GM18499 (cell line): ENCODE data around the gene FRMPD2.
"Not testable (repeated sequence)": the region's sequence is repeated elsewhere in the genome, so short reads cannot be mapped to it uniquely, and the experiment has no call there.

Source experiments
- ATAC-seq: cut with Tn5 transposase; IDR thresholded peaks from one replicate; pipeline ENCODE4 v1.9.1; 2021; ENCODE audit warnings: moderate number of reproducible peaks; ENCODE audit not compliant: insufficient read depth, unreplicated experiment

FRMPD2 gene

DNA sequence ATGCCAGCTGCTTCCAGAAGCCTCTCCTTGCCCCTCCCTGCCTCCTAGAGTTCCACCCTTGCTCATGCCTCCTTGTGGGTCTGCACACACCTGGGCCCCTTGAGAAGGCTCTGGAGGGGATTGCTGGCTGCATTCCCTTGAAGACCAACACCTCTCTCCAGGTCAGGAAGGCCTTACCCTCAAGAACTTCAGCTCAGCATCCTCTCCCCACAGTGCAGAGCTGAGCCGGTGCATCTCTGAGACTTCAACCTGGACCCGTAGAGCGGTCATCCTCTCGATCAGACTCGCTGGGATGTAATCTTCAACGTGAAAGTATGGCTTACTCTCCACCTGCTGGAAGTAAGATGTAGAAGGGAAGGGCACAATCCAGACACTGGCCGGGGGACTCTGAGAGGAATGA is 62.7 kb downstream of the FRMPD2 start:
- no peak for ATAC-seq

GRCh38 chr10:48210966-48211365 is 63.5 kb downstream of the FRMPD2 start:
- no peak for ATAC-seq

DNA sequence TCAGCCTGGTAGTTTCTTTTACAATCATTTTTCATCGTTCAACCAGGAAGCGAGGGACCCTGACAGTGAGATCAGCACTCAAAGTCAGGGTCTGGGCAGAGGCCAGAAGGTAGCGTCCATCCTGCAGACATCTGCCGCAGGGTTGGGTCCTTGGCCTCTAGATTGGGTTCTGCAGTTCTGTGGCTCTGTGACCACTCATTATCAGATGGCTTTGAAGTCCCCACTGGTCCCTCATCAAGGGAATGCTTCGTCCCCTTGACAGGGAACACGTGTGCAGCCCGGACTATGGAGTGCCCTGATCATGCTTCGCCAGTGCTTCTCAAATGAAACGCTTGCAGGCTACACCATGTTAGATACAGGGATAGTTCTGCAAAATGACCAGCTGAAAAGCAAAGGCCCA is 64.1 kb downstream of the FRMPD2 start:
- ATAC-seq: no peak

DNA sequence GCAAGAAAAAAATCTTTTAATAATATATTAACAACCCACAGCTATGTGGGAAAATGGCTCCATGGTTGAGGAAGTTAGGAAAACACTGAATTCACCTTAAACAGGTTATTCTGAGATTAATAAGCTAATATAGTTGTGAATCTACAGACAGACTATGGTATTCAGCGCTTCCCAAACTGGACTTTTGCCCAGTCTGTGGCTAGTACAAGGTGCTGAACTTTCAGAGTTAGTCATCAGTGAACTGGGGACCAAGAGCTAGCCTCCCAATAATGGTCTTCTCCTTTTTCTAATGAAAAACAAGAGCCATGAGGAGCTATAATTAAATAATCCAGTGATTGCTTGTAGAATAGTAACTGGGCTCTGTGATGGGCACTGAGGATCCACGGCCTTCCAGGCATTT is 65.3 kb downstream of the FRMPD2 start:
- no peak for ATAC-seq

GRCh38 chr10:48207853-48208252 is 66.6 kb downstream of the FRMPD2 start:
- no peak for ATAC-seq

GRCh38 chr10:48206482-48207250 is 67.8 kb downstream of the FRMPD2 start:
- ATAC-seq: no peak

DNA sequence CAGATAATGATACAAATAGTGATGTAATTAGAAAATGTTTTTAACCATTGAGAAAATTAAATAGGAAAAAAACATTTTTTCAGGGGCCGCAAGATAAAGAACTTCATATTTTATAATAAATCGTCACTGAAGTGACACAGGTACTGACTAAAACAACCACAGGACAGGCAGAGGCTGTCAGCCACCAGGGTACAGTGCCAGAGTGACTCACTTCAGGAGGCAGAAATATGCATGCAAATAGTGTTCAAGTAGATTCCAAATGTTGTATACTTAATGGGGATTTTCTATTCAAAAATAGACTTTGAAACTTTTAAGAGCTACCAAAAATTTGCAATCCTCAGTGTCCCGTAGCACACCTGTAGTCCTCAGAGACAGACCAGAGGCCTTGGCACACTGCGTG is 68.6 kb downstream of the FRMPD2 start:
- ATAC-seq: peak; percentile 75

- no peak for ATAC-seq
Observed at GRCh38 chr10:48199580-48200377, 74.7 kb downstream of the FRMPD2 start.

DNA sequence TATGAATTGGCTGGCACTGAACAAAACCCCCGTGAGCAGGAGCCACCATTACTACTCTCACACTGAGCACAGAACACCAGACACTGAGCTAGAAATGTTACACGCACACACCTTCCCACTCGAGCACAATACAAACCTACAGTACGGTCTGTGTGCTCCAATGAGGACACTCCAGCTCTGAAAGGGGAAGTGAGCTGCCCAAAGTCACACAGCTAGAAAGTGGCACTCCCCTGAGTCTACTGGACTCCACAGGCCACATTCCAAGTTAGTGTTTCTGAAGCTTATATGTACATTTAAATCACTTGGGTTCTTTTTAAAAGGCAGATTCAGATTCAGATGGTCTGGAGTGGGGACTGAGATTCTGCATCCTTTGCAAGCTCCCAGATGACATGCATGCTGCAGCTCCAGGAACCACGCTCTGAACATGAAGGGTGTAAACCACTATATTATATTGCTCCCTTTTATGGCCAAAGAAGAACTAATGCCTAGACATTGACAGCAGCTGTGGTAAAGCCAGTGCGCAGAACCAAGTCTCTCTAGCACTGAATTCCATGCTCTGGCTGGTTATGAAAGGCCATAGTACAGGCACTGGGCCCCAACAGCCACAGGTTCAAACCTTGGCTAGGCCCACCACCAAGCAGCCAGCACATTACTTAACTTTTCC is 77.1 kb downstream of the FRMPD2 start:
- no peak for ATAC-seq

GRCh38 chr10:48195803-48196202 is 78.7 kb downstream of the FRMPD2 start:
- no peak for ATAC-seq

- ATAC-seq: no peak
Observed at GRCh38 chr10:48194830-48195229, 79.7 kb downstream of the FRMPD2 start.

GRCh38 chr10:48193556-48193955 is 80.9 kb downstream of the FRMPD2 start:
- no peak for ATAC-seq

GRCh38 chr10:48192881-48193450 is 81.5 kb downstream of the FRMPD2 start:
- no peak for ATAC-seq

DNA sequence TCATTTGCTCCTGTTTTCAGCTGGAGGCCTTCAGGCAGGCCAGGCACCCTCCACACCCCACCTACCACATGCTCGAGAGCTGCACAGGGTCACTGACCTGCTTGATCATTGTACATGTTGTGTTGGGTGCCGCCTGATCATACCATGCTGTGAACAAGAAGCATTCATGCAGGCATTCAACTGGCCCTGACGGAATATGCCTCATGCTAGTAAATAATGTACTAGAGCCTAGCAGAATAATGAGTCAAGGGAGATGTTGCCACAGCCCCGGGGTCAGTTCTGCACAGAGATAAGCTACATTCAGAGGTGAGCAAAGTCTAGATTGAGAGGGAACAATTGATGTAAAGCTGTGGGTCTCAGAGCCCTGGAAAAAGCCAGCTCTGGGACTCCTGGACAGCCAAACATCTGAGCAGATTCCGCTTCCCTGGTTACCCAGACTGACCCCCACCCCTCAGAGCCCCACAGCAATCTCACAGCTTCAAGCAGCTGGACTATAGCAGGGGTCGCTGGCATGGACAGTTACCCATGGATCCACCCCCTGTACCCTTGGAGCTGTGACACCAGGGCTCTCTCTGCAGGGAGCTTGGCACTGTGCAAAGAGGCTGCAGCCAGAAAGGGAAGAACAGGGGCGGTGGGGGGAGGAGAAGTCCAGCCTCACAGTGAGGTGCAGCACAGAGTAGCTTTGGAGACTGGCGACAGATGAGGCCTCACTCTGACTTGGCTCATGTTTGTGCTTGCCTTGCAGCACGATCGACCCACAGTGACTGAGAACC is 86.6 kb downstream of the FRMPD2 start:
- ATAC-seq: no peak

DNA sequence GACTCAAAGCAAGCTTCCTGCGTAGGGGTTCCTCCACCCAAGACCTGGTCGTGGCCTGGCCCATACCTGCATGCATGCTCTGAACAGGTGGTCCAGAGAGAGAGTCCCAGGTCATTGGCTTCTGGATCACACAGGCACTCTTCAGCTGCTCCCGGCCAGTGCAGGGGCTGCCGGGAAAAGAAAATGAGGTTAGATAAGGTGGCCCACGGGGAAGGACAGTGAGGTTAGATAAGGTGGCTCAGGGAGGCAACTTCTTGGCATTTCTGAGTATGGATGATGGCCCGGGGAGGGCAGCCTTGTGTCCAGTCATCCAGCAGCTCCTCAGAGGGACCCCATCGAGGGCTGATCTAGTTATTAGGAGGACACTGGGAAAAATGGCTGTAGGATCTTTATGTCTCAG is 87.4 kb downstream of the FRMPD2 start:
- ATAC-seq: no peak

DNA sequence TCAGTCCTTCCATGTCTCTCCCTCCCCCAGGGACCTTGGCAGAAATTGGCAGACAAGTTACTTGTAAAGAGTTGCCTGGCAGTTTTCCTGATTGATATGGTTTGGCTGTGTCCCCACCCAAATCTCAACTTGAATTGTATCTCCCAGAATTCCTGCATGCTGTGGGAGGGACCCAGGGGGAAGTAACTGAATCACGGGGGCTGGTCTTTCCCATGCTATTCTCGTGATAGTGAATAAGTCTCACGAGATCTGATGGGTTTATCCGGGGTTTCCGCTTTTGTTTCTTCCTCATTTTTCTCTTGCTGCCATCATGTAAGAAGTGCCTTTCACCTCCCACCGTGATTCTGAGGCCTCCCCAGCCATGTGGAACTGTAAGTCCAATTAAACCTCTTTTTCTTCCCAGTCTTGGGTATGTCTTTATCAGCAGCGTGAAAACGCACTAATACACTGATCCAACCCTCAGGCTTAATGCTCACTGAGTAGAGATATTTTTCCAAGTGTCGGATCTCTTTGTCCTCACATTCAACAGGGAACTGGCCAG is 88.2 kb downstream of the FRMPD2 start:
- not testable (repeated sequence) for ATAC-seq

GRCh38 chr10:48184224-48184623 is 90.3 kb downstream of the FRMPD2 start:
- ATAC-seq: no peak

DNA sequence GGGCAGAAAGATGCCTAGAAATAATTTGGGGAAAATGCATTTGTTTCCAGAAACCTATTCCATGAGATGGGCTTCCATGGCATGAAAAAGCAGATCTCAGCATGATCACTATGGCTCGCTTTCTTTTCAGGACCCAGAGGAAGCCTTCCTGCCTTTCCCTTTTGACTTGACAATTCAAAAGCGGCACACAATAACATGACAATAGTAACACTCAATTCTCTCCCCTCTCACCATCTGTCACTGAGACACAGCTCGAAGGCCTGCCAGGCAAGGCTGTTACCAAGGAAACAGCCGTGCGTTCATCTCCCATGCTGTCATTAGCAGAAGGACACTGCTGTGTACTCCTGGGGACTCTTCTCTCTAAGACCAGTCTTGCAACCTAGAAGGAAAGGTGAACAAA is 101.8 kb downstream of the FRMPD2 start:
- ATAC-seq: not testable (repeated sequence)

- not testable (repeated sequence) for ATAC-seq
Observed at GRCh38 chr10:48160670-48161069, 113.8 kb downstream of the FRMPD2 start.

GRCh38 chr10:48160163-48160562 is 114.3 kb downstream of the FRMPD2 start:
- not testable (repeated sequence) for ATAC-seq
